KOPT-K1 (cell line): ENCODE results near the gene PRDM2.
"Not testable (repeated sequence)": the region's sequence is repeated elsewhere in the genome, so short reads cannot be mapped to it uniquely, and the experiment has no call there.

Source experiments
- H3K27ac ChIP-seq: fragments of 200-600 bp; sonication (generic); 2 replicates; pipeline ENCODE4 v1.5.1; 2016; ENCODE audit warnings: antibody characterized with exemption, mild to moderate bottlenecking, low read depth, low read length; ENCODE audit not compliant: poor library complexity, severe bottlenecking
- H3K36me3 ChIP-seq: fragments of 200-600 bp; sonication (generic); 2 replicates; pipeline ENCODE4 v1.5.1; 2017; ENCODE audit warnings: antibody characterized with exemption, mild to moderate bottlenecking, low read length, moderate library complexity; ENCODE audit not compliant: insufficient read depth
- H3K9me3 ChIP-seq: fragments of 200-600 bp; sonication (generic); 2 replicates; pipeline ENCODE4 v1.5.1; 2017; ENCODE audit warnings: antibody characterized with exemption, low read length, mild to moderate bottlenecking; ENCODE audit not compliant: insufficient read depth, poor library complexity, severe bottlenecking

PRDM2 gene

GRCh38 chr1:13707164-13707563 is 7.2 kb downstream of the PRDM2 start:
- H3K36me3 ChIP-seq, result no peaks in the 10 kb centered on the region
- no peaks in the 10 kb centered on the region for H3K9me3 ChIP-seq
- no peak overlapping the region for H3K27ac ChIP-seq

GRCh38 chr1:13708380-13708982 is 8.5 kb downstream of the PRDM2 start:
- Histone ChIP-seq H3K27ac (no peak overlapping the region), H3K9me3 (no peaks in the 10 kb centered on the region), H3K36me3 (no peaks in the 10 kb centered on the region)

- Histone ChIP-seq H3K27ac (no peak overlapping the region), H3K36me3 (no peaks in the 10 kb centered on the region), H3K9me3 (no peaks in the 10 kb centered on the region)
Observed at GRCh38 chr1:13710086-13710485, 10.1 kb downstream of the PRDM2 start.

DNA sequence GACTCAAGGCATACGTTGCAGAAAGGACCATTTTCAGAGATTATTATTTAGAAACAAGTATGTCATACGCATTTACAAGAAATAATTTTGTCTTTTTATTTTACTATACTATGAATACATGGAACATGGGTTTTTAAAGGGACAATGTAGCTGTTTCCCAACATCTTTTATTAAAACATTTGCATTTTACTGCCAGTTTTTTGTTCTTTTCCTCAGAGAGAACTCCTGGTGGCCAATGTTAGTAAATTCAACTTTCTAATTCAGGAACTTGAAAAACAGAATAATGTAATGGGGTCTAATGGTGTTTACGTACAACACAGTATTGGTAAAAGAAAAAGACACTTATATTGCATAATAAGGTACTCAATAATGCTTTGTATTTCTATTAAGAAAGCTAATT is 14.9 kb downstream of the PRDM2 start:
- no peak overlapping the region for H3K27ac ChIP-seq

DNA sequence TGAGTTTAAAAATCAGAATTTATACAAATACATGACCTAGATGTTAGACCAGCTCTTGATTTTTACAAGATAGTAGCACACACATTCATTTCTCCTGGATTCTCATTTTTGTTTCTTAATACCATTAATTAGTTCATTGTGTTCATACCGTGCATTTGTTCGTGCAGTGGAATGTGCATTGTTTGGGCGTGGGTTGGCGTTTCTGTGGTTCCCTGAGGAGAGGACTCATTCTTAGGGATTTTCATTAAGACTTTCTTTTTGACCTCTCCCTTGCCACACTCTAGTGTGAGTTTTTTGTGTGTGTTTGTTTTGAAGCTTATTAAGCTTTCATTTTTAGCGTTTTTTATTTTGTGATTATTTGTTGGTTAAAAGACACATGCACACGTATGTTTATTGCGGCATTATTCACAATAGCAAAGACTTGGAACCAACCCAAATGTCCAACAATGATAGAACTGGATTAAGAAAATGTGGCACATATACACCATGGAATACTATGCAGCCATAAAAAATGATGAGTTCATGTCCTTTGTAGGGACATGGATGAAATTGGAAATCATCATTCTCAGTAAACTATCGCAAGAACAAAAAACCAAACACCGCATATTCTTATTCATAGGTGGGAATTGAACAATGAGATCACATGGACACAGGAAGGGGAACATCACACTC is 15.8 kb downstream of the PRDM2 start:
- not testable (repeated sequence) for H3K36me3 ChIP-seq, H3K27ac ChIP-seq, H3K9me3 ChIP-seq

More for the DNA sequence above, 14.9 kb downstream of the PRDM2 start:
- Histone ChIP-seq H3K36me3 (no peaks in the 10 kb centered on the region), H3K9me3 (peaks cover 4% of the 10 kb centered on the region)

DNA sequence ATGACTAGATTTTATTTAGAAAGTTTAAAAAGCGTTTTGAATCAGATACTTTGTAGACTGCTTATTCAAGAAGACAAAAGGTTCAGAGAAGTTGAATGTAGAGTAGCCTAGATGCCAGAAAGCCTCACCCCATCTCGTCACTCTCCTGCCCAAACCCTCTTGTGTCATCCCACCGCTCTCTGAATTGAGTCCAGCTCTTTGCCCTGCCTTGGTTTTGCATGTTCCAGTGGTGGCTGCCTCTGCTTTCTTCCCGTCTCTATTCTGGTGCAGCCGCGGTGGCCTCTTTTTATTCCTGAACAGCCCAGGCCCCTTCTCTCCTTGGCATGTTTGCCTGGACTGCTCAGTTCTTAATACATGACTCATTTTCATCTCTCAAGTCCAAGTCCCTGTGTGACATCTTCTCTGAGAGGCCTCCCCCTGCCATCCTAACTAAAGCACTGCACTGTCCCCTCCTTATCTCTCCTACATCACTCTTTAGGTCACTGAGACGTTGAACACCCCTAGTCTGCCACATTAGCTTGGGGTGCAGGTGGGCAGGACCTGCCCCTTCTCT is 22.9 kb downstream of the PRDM2 start:
- H3K27ac ChIP-seq, result no peak overlapping the region
- H3K36me3 ChIP-seq, result no peaks in the 10 kb centered on the region
- peaks cover 4% of the 10 kb centered on the region for H3K9me3 ChIP-seq

- Histone ChIP-seq H3K9me3 (peaks cover 2% of the 10 kb centered on the region), H3K27ac (no peak overlapping the region), H3K36me3 (no peaks in the 10 kb centered on the region)
Observed at GRCh38 chr1:13723810-13724209, 23.8 kb downstream of the PRDM2 start.

DNA sequence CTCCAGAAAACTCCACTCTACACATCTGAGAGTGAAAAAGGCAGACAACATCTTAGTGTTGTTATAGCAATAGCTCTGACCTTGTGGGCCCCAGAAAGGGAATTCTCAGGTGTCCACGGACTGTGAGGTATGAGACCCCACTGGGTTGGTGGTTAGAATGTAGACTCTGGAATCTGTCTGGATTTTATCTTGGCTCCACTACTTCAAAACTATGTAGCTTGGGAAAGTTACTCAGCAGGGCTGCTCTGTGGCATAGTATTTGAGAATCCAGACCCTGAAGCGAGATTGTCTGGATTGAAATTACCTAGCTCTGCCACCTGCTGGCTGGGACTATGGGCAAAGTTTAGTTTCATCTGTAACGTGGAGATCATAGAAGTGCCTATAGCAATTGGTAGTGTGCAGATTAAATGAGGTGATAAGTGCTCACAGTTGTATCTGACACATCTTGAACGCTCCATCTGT is 25.8 kb downstream of the PRDM2 start:
- Histone ChIP-seq H3K27ac (no peak overlapping the region), H3K36me3 (no peaks in the 10 kb centered on the region), H3K9me3 (no peaks in the 10 kb centered on the region)

- H3K27ac ChIP-seq, result no peak overlapping the region
- no peaks in the 10 kb centered on the region for H3K36me3 ChIP-seq
- no peaks in the 10 kb centered on the region for H3K9me3 ChIP-seq
Observed at GRCh38 chr1:13728091-13728715, 28.2 kb downstream of the PRDM2 start.

DNA sequence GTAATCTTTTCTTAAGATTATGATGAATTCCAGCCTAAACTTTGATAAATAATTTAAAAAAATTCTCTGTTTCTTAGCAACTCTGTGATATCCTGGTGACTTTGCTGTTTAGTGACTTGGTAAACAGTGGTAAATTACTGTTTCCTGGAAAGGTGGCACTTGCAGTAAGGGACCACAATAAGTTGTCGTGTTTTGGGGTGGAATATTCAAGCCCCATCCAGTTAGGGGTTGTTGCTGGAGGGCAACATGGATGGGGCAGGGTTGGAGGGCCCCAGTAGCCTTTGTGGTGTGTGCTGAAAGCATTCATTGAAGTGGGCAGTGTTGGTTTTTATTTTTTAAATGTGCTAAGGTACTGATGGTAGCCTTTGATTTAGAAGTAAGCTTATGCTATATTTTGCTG is 30.3 kb downstream of the PRDM2 start:
- Histone ChIP-seq H3K36me3 (no peaks in the 10 kb centered on the region), H3K9me3 (no peaks in the 10 kb centered on the region), H3K27ac (peak overlapping the region; percentile 34)

DNA sequence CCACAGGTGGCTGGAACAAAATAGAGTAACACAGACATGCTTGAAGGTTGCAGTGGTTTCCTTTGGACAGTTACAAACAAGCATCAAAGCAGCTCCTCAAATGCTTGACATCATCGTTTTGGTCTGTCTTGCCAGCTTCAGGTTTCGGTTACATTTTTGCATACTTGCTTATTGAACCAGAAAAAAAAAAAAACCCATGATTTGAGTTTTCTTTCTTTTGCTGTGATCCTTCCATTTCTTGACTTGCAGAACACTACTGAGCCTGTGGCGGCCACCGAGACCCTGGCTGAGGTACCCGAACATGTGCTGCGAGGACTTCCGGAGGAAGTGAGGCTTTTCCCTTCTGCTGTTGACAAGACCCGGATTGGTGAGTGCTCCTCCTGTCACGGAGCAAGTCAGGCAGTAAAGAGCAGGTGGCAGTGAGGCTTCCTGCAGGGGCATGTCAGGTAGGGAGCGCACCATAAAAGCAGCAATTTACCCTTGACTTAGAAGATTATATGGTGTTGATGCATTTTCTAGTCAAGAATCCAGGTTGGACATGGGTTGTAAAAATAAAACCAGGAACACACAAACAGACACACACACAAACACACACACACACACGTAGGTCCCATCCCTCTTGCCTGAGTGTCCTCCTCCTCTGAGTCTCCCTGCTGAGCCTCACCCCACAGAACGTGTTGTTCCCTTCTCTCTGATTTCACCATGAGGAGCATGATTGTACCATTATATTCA is 30.9 kb downstream of the PRDM2 start:
- no peaks in the 10 kb centered on the region for H3K36me3 ChIP-seq
- H3K9me3 ChIP-seq, result no peaks in the 10 kb centered on the region
- peak overlapping the region; percentile 34 for H3K27ac ChIP-seq

DNA sequence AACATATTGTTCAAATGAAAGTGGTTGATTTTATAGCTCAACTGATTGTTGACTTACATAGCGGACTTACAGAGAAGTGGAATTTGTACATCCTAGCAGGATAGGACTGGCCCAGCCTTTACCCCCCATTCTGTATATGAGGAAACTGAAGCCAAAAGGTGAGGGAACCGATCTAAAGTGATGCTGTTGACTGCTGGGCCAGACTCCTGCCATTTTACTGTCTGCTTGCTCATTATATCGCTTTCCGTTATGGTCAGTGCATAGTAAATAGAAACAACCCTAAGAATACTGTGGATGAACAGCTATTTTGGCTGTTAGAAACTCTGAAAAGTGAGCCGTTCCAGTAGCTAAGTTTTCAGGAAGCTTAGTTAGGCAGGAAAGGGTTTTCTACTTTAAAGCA is 31.9 kb downstream of the PRDM2 start:
- no peaks in the 10 kb centered on the region for H3K9me3 ChIP-seq
- no peak overlapping the region for H3K27ac ChIP-seq
- no peaks in the 10 kb centered on the region for H3K36me3 ChIP-seq

GRCh38 chr1:13732971-13733667 is 33.1 kb downstream of the PRDM2 start:
- Histone ChIP-seq H3K9me3 (no peaks in the 10 kb centered on the region), H3K36me3 (no peaks in the 10 kb centered on the region), H3K27ac (no peak overlapping the region)

- Histone ChIP-seq H3K9me3 (no peaks in the 10 kb centered on the region), H3K27ac (no peak overlapping the region), H3K36me3 (no peaks in the 10 kb centered on the region)
Observed at GRCh38 chr1:13733711-13734110, 33.7 kb downstream of the PRDM2 start.
